GM13976 (cell line): ENCODE data around the gene CIITA.

Experiments
- DNase-seq: peaks from one replicate; pipeline ENCODE4 v3.0.0; 2012; ENCODE audit warnings: low spot score
- in situ Hi-C: fragments of 300-500 bp; cut with MboI; formaldehyde crosslinking; loops from one replicate; pipeline ENCODE4 v1.12.0; 2022; ENCODE audit warnings: low sequenced_read_pairs, mixed read lengths, inconsistent platforms; ENCODE audit not compliant: unreplicated experiment
- TF ChIP-seq, protein P1 (sequence below): IDR thresholded peaks from 2 replicates; pipeline ENCODE4 v1.5.1; 2012; ENCODE audit warnings: borderline replicate concordance, mild to moderate bottlenecking; ENCODE audit not compliant: insufficient read depth; ENCODE audit errors: extremely low read depth, missing control alignments, control extremely low read depth

CIITA gene

GRCh38 chr16:10852286-10852685, 24.7 kb upstream of the CIITA start:
- TF ChIP-seq, protein P1, sequence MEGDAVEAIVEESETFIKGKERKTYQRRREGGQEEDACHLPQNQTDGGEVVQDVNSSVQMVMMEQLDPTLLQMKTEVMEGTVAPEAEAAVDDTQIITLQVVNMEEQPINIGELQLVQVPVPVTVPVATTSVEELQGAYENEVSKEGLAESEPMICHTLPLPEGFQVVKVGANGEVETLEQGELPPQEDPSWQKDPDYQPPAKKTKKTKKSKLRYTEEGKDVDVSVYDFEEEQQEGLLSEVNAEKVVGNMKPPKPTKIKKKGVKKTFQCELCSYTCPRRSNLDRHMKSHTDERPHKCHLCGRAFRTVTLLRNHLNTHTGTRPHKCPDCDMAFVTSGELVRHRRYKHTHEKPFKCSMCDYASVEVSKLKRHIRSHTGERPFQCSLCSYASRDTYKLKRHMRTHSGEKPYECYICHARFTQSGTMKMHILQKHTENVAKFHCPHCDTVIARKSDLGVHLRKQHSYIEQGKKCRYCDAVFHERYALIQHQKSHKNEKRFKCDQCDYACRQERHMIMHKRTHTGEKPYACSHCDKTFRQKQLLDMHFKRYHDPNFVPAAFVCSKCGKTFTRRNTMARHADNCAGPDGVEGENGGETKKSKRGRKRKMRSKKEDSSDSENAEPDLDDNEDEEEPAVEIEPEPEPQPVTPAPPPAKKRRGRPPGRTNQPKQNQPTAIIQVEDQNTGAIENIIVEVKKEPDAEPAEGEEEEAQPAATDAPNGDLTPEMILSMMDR, result no peak
- in situ Hi-C loops, result no loop called here
- no peak for DNase-seq

DNA sequence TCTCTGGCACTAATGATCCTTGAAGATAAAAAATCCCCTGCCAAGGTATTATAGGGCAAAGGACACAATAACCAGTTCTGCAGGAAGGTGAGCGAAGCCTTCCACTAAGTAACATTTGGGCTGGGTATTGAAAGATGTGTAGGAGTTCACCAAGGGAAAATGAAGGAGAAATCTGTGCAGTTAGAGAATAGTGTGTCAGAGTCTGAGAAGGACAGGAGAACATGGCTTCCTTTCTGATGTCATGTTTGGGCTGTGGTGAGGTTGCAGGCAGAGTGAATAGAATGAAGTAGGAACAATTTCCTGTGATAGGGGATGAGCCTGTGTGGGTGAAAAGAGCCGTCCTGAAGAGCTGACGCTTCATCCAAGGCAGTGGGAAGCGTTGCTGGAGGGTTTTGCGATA, 24.1 kb upstream of the CIITA start:
- in situ Hi-C loops, result no loop called here
- TF ChIP-seq, protein P1, result no peak
- no peak for DNase-seq

- no peak for DNase-seq
- TF ChIP-seq, protein P1, result no peak
- in situ Hi-C loops, result no loop called here
Measured at GRCh38 chr16:10856042-10856441, 21.0 kb upstream of the CIITA start.

GRCh38 chr16:10858203-10858602, 18.8 kb upstream of the CIITA start:
- TF ChIP-seq, protein P1, result no peak
- in situ Hi-C loops, result no loop called here

DNA sequence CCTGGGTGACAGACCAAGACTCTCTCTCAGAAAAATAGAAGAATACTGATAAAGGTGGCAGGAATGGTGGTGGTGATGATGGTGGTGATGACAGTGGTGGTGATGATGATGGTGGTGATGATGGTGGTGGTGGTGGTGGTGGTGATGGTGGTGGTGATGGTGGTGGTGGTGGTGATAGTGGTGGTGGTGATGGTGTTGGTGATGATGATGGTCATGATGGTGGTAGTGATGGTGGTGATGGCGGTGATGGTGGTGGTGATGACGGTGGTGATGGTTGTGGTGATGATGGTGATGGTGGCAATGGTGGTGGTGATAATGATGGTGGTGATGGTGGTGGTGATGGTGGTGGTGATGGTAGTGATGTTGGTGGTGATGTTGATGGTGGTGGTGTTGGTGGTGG, 18.0 kb upstream of the CIITA start:
- TF ChIP-seq, protein P1, result no peak
- in situ Hi-C loops, result no loop called here
- no peak for DNase-seq

More at GRCh38 chr16:10858203-10858602, 18.8 kb upstream of the CIITA start:
- DNase-seq, result no peak

DNA sequence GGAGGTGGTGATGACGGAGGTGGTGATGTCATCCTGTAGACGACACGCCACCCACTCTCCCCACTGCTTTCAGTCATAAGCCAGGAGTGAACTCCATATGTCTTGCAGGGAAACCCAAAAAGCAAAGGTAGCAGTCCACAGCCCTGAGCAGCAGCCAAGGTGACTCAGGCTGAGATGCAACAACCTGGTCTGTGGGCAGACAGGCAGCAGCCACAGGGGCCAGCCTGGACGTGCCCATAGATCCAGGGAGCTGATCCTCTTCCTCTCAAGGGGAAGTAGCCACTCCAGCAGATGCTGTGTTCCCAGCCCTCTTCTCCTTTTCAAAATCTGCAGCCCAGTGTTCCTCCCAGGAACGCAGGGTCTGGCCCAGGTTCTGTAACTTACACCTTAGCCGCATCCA, 17.3 kb upstream of the CIITA start:
- TF ChIP-seq, protein P1, result no peak
- in situ Hi-C loops, result no loop called here
- DNase-seq, result no peak

DNA sequence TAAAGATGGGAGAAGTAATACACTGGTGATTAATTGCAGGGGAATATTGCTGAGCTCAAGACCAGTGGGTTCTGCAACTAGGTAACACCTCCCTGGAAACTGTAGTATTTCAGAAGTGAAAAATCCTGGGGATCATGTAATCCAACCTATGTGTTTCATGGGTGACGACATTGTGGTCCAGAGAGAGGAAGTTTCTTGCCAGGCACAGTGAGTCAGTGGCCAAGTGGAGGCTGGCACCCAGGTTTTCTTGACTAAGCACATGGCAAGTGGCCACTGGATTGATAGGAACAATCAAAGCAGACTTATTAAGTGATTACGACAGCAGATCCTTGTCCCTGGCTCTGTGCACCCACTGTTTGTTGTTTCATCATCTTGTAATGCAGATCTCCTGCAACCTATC, 14.6 kb upstream of the CIITA start:
- DNase-seq, result no peak
- in situ Hi-C loops, result no loop called here
- TF ChIP-seq, protein P1, result no peak
